IMR-90 (cell line): ENCODE data around the gene GRIA4. TPM values are rescaled to one million over a fixed set of nuclear protein-coding genes. Genes with fewer than 3 reads are reported as not detected.

Experiments used
- ATAC-seq: fragments of 200-7000 bp; cut with Tn5 transposase; 2 replicates; pipeline ENCODE4 v1.9.1; 2020; ENCODE audit warnings: low read depth, mild to moderate bottlenecking, moderate library complexity
- BruUV-seq: library from RNA; stranded (reverse); fragments of 400-500 nt; replicated peaks from 2 replicates; lab custom pipeline; 2021; lab: Mats Ljungman, UMichigan
- CTCF ChIA-PET: fragments of 300-600 bp; formaldehyde crosslinking; extraction: SDS; loops from one replicate; lab custom pipeline; 2021; ENCODE audit warnings: antibody characterized with exemption; lab: Yijun Ruan, JAX
- POLR2A ChIA-PET: fragments of 300-600 bp; sonication (Branson Sonifier 250); formaldehyde crosslinking; loops from one replicate; lab custom pipeline; 2022; ENCODE audit warnings: antibody characterized with exemption; ENCODE audit not compliant: unreplicated experiment; lab: Charles Lee
- DNase-seq: peaks from one replicate; pipeline ENCODE4 v3.0.0; 2013
- H2AFZ ChIP-seq: replicated peaks from 2 replicates; pipeline ENCODE3; 2013; ENCODE audit warnings: low read length, mild to moderate bottlenecking; ENCODE audit not compliant: poor library complexity
- H2AK5ac ChIP-seq: 2 replicates; pipeline ENCODE4 v1.6.1; 2013; ENCODE audit warnings: low read depth, low read length, inconsistent platforms
- H2AK9ac ChIP-seq: replicated peaks from 2 replicates; pipeline ENCODE3; 2013; ENCODE audit warnings: mild to moderate bottlenecking, low read depth, low read length, moderate library complexity; ENCODE audit not compliant: poor library complexity
- H2BK120ac ChIP-seq: 2 replicates; pipeline ENCODE4 v1.6.1; 2013; ENCODE audit warnings: low read depth, low read length, inconsistent platforms
- H2BK15ac ChIP-seq: 3 replicates; pipeline ENCODE4 v1.6.1; 2013; ENCODE audit warnings: low read depth, low read length, inconsistent platforms
- H2BK20ac ChIP-seq: 2 replicates; pipeline ENCODE4 v1.6.1; 2013; ENCODE audit warnings: low read depth, mild to moderate bottlenecking, inconsistent platforms, low read length, moderate library complexity
- H2BK5ac ChIP-seq: 2 replicates; pipeline ENCODE4 v1.6.1; 2013; ENCODE audit warnings: mild to moderate bottlenecking, low read depth, low read length, inconsistent platforms; ENCODE audit not compliant: poor library complexity, severe bottlenecking
- H3K14ac ChIP-seq: replicated peaks from 2 replicates; pipeline ENCODE4 v1.6.1; 2013; ENCODE audit warnings: low read depth, low read length, inconsistent platforms
- H3K18ac ChIP-seq: 2 replicates; pipeline ENCODE4 v1.6.1; 2013; ENCODE audit warnings: low read depth, low read length, control low read depth
- H3K23ac ChIP-seq: 2 replicates; pipeline ENCODE4 v1.6.1; 2013; ENCODE audit warnings: low read depth, low read length, inconsistent platforms
- H3K27ac ChIP-seq: 2 replicates; pipeline ENCODE4 v1.5.1; 2013; ENCODE audit warnings: mild to moderate bottlenecking, control low read depth, low read length; ENCODE audit not compliant: insufficient read depth
- H3K27me3 ChIP-seq: 2 replicates; pipeline ENCODE4 v1.6.1; 2013; ENCODE audit warnings: low read length; ENCODE audit not compliant: control insufficient read depth, insufficient read depth
- H3K36me3 ChIP-seq: 2 replicates; pipeline ENCODE4 v1.6.1; 2013; ENCODE audit warnings: low read length, mixed read lengths; ENCODE audit not compliant: control insufficient read depth, insufficient read depth
- H3K4ac ChIP-seq: 2 replicates; pipeline ENCODE4 v1.6.1; 2013; ENCODE audit warnings: low read depth, low read length, inconsistent platforms
- H3K4me1 ChIP-seq: 2 replicates; pipeline ENCODE4 v1.6.1; 2013; ENCODE audit warnings: low read length, mixed read lengths; ENCODE audit not compliant: control insufficient read depth, insufficient read depth
- H3K4me2 ChIP-seq: 2 replicates; pipeline ENCODE4 v1.6.1; 2013; ENCODE audit warnings: low read depth, mild to moderate bottlenecking, control low read depth, low read length, moderate library complexity
- H3K4me3 ChIP-seq: 2 replicates; pipeline ENCODE4 v1.5.1; 2013; ENCODE audit warnings: low read depth, mild to moderate bottlenecking, control low read depth, low read length, moderate library complexity; ENCODE audit not compliant: insufficient read depth
- H3K56ac ChIP-seq: 2 replicates; pipeline ENCODE4 v1.6.1; 2013; ENCODE audit warnings: low read length, inconsistent platforms; ENCODE audit not compliant: insufficient read depth; ENCODE audit errors: extremely low read depth
- H3K79me1 ChIP-seq, 2 experiments: 2 replicates each; pipeline ENCODE4 v1.6.1; 2013; ENCODE audit warnings: low read length in 2 of 2, inconsistent platforms in 1 of 2, low read depth in 1 of 2
- H3K9ac ChIP-seq: 2 replicates; pipeline ENCODE4 v1.6.1; 2013; ENCODE audit warnings: low read depth, low read length, control low read depth
- H3K9me1 ChIP-seq: 2 replicates; pipeline ENCODE4 v1.6.1; 2013; ENCODE audit warnings: low read length, inconsistent platforms; ENCODE audit not compliant: insufficient read depth
- H3K9me3 ChIP-seq: 2 replicates; pipeline ENCODE4 v1.6.1; 2013; ENCODE audit warnings: low read length; ENCODE audit not compliant: control insufficient read depth, insufficient read depth
- H4K20me1 ChIP-seq: 2 replicates; pipeline ENCODE4 v1.6.1; 2013; ENCODE audit warnings: low read length, inconsistent platforms; ENCODE audit not compliant: insufficient read depth
- H4K5ac ChIP-seq: 2 replicates; pipeline ENCODE4 v1.6.1; 2013; ENCODE audit warnings: mild to moderate bottlenecking, low read depth, low read length, control low read depth
- H4K8ac ChIP-seq, 2 experiments: 2 replicates each; pipeline ENCODE4 v1.6.1; 2013; ENCODE audit warnings: low read depth in 2 of 2, low read length in 2 of 2, control low read depth in 1 of 2, inconsistent platforms in 1 of 2
- H4K91ac ChIP-seq: 2 replicates; pipeline ENCODE4 v1.6.1; 2013; ENCODE audit warnings: low read depth, low read length, inconsistent platforms; ENCODE audit not compliant: insufficient read depth
- FOS ChIP-seq: fragments of 150-350 bp; IDR thresholded peaks from 2 replicates; pipeline ENCODE4 v1.6.1; 2016; ENCODE audit warnings: low read depth, low read length
- MAZ ChIP-seq: IDR thresholded peaks from 2 replicates; pipeline ENCODE4 v1.6.1; 2012; ENCODE audit warnings: low read depth, mild to moderate bottlenecking, low read length, improper control_type of control experiment, moderate library complexity, borderline replicate concordance
- WGBS, 2 experiments: methylation state at CpG; one replicate each; pipeline versions ENCODE4 v1.1.5 to v1.1.7; 2013; ENCODE audit warnings: missing lambda C conversion rate in 2 of 2; ENCODE audit not compliant: insufficient read length in 1 of 2; ENCODE audit errors: extremely low coverage in 2 of 2; 5-methylcytosine and 5-hydroxymethylcytosine counted together
- dilution Hi-C: fragments of 300-500 bp; cut with HindIII; formaldehyde crosslinking; loops from one replicate; pipeline ENCODE4 v1.14.3; 2018; ENCODE audit warnings: low sequenced_read_pairs; ENCODE audit not compliant: unreplicated experiment
- in situ Hi-C: fragments of 300-500 bp; cut with MboI; formaldehyde crosslinking; loops from 3 replicates; pipeline ENCODE4 v1.14.3; 2019; ENCODE audit warnings: low sequenced_read_pairs, inconsistent platforms, mixed read lengths
- intact Hi-C: fragments of 100-400 bp; cut with micrococcal nuclease; formaldehyde crosslinking; loops from 2 replicates; pipeline ENCODE4 v1.10.0; 2022
- polyA plus RNA-seq, 3 experiments: library from polyadenylated mRNA; depleted of rRNA; stranded (reverse); fragments of >200 nt; gene quantifications; 2 replicates each; pipeline ENCODE4 v1.2.3, GENCODE V29; 2012; ENCODE audit warnings: low replicate concordance in 1 of 3
- total RNA-seq: library from RNA; depleted of rRNA; stranded (reverse); fragments of >200 nt; gene quantifications from 2 replicates; pipeline ENCODE4 v1.2.3, GENCODE V29; 2012

GRIA4 gene
- total and polyA plus RNA-seq, 2 of the 4 experiments (the other 2 are of a cell fraction), result 0.36 to 1.0 TPM

GRCh38 chr11:105696000-105696399 lies 86.1 kb downstream of the GRIA4 start:
- POLR2A ChIA-PET, result no interaction called here
- Histone ChIP-seq H4K5ac (no peak overlapping the region), H4K8ac (no peak overlapping the region), H2BK5ac (no peak overlapping the region), H2AK5ac (no peak overlapping the region), H3K9me1 (0 out of 2 replicates have a peak, but pooled peaks cover 2% of the 10 kb centered on the region), H3K14ac (no peak overlapping the region), H3K4ac (no peak overlapping the region), H2AK9ac (no peak overlapping the region), H3K23ac (no peak overlapping the region), H3K18ac (no peak overlapping the region), H3K27ac (no peak overlapping the region), H4K20me1 (no peaks in the 10 kb centered on the region), H3K56ac (no peak overlapping the region), H2BK20ac (no peak overlapping the region), H2BK120ac (no peak overlapping the region), H3K4me2 (no peak overlapping the region), H2BK15ac (no peak overlapping the region), H3K27me3 (no peaks in the 10 kb centered on the region), H4K91ac (no peak overlapping the region), H3K79me1 (no peaks in the 10 kb centered on the region), H3K9ac (no peak overlapping the region), H3K4me3 (no peak overlapping the region), H3K9me3 (no peaks in the 10 kb centered on the region), H3K4me1 (no peaks in the 10 kb centered on the region), H2AFZ (no peak overlapping the region), H3K36me3 (no peaks in the 10 kb centered on the region)
- dilution Hi-C loops (no loop called here), intact Hi-C loops (no loop called here), in situ Hi-C loops (no loop called here)
- CTCF ChIA-PET, result no interaction called here
- ATAC-seq, result no peak
- WGBS, 2 experiments, result no CpG with 5 or more reads among the region's 2 CpGs
- TF ChIP-seq MAZ (no peak), FOS (no peak)
- no TSS peak for BruUV-seq
- DNase-seq, result no peak
